ENCODE results near the gene TMEM164.
A peak's percentile ranks its signal among the peaks of the same experiment; 100 is the strongest.
"Not testable (repeated sequence)": the region's sequence is repeated elsewhere in the genome, so short reads cannot be mapped to it uniquely, and the experiment has no call there.

The TMEM164 gene

GRCh38 chrX:110125446-110126162 lies 122.7 kb downstream of the TMEM164 start:
- peak in 7 of 56 donors; percentile 0 to 22 (median 2) for DNase-seq

DNA sequence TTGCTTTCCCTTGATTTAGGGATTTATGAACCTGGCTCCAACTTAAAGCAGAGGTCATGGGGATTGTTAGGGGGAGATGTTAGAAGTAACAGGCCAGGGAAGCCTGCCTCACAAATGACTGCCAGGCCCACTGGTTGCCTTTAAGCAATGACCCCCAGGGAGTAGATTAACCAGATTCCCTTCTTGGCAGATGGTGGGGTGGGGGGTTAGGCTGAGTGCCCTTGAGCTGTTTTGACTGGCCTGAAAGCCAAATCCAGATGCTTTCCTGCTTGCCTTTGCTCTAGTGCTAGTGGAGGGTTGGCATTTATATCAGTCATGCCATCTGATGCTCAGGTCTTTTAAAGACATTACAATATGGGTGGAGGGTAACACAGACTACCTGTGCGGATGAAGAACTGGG lies 128.1 kb downstream of the TMEM164 start:
- DNase-seq = no peak

DNA sequence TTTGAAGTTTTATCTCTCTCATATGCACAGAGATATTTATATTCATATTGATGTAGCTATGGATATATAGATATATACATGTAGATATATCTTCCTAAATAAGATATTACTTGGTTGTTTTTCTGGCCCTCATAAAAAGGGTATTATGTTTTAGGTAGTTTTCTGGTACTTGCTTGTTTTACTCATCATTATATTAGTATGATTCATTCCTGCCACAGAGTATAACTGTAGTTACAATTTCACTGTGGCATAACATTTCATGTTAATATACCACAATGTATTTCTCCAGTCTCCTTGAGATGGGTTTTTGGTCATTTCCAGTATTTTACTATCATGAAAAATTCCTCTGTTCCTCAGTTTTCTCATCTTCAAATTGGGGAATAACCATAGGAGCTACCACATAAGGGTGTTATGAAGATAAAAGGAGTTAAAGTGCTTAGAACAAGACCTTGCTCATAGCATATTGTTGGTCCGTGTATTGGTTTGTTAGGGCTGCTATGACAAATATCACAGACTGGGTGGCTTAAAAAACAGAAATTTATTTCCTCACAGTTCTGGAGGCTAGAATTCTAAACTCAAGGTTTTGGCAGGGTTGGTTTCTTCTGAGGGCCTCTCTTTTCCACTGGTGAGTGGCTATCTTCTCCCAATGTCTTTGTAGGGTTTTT lies 129.7 kb downstream of the TMEM164 start:
- no peak for DNase-seq

GRCh38 chrX:110133735-110134370 lies 130.9 kb downstream of the TMEM164 start:
- DNase-seq = no peak

- no peak for DNase-seq
Measured at GRCh38 chrX:110135618-110136017, 132.7 kb downstream of the TMEM164 start.

GRCh38 chrX:110136136-110136535 lies 133.2 kb downstream of the TMEM164 start:
- no peak for DNase-seq

DNA sequence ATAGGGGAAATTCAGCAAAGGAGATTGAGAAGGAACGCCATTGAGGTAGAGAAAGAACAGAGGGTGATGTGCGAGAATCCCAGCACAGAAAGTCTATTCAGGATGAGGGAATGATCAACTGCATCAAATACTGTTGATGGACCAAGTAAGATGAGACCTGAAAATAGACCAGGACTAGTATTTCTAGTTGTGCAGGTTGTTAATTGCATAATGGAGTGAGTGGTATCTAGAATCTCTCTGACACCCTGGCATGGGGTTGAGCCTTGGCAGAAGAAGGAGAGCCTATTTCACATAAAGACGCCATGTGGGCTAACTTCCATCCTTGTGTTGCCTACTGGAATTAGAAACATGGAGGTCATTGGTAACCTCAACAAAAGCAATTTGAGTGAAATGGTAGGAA lies 135.6 kb downstream of the TMEM164 start:
- no peak for DNase-seq

DNA sequence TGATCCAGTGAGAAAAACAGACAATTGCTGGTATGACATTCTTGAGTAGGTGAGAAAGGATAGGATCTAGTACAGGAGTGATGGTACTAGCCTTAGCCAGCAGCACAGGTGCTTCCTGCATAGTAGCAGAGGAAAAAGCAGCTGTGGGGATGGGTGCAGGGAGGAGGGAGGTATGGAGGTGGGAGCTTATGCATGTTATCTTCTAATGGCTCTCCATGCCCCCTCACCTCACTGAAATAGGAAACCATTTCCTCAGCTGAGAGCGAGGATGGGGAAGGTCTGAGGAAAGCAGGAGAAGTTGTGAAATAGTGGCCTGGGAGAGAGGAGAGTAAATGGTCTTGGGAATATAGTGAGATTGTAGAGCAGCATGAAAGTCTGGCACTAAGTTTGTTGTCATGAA lies 136.3 kb downstream of the TMEM164 start:
- no peak for DNase-seq

- peak in 3 of 56 donors; percentile 0 to 2 (median 1) for DNase-seq
Measured at GRCh38 chrX:110142096-110142495, 139.2 kb downstream of the TMEM164 start.

GRCh38 chrX:110143454-110144210 lies 140.7 kb downstream of the TMEM164 start:
- peak in 18 of 56 donors; percentile 0 to 43 (median 7) for DNase-seq

GRCh38 chrX:110145311-110145710 lies 142.4 kb downstream of the TMEM164 start:
- DNase-seq = no peak

DNA sequence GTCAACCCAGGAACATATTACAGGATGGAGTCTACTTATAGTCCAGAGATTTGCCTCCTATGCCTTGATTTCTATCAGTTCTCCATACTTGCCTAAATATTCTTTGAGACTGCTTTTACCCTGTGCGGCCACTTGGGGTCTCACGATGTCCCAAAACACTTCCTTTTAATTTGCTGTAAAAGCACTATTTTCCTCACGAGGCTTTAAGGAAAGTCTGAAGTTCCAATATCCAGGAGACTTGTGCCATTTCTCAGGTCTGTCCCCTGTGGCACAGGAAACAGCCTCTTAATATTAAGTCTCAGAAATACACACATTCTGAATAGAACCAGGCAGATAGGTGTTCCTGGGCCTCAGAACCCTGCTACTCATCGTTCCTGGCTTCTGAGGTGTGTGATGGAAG lies 142.9 kb downstream of the TMEM164 start:
- DNase-seq = peak in 14 of 56 donors; percentile 0 to 32 (median 5)

DNA sequence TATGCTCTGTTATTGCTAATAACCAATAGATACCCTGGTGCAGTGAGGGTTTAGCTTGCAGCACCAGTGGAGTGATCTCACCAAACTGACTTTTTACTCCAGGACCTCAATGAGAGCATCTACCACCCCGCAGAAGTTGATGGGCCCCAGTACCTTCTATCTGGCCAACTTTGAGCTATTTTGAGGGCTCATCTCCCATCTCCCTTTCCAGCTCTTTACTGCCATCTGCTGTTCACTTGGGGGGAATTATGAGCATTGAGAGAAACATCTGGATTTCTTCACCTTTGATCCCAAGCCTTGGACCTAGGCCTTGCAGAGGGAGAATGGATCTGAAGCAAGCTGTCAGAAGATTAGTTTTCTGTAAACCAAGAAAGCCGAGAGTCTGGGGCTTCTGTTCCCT lies 143.6 kb downstream of the TMEM164 start:
- DNase-seq = peak in 8 of 56 donors; percentile 1 to 32 (median 6)

DNA sequence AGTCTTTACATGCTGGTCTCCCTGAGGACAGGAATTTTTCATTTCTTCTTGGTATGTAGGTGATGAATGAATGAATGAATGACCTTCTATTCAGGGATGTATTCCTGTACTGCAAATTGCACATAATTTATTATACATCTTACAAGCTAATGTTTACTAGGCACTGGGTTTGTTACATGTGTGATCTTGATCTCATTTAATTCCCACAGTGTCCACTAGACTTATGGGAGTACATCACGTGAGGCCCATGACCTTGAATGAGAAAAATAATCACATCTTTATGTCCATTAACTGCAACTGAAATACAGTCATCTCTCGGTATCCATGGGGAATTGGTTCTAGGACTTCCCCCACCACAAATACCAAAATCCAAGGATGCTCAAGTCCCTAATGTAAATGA lies 150.3 kb downstream of the TMEM164 start:
- no peak for DNase-seq

- no peak for DNase-seq
Measured at GRCh38 chrX:110153896-110154295, 151.0 kb downstream of the TMEM164 start.

DNA sequence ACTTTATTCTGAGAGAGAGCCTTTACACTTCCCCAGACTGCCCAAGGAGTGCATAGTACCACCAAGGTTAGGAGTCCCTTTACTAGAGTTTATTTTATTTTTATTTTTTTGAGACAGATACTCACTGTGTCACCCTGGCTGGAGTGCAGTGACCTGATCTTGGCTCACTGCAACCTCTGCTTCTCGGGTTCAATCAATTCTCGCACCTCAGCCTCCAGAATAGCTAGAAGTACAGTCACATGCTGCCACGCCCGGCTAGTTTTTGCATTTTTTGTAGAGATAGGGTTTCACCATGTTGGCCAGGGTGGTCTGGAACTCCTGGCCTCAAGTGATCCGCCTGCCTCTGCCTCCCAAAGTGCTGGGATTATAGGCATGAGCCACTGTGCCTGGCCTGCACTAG lies 151.4 kb downstream of the TMEM164 start:
- not testable (repeated sequence) for DNase-seq

DNA sequence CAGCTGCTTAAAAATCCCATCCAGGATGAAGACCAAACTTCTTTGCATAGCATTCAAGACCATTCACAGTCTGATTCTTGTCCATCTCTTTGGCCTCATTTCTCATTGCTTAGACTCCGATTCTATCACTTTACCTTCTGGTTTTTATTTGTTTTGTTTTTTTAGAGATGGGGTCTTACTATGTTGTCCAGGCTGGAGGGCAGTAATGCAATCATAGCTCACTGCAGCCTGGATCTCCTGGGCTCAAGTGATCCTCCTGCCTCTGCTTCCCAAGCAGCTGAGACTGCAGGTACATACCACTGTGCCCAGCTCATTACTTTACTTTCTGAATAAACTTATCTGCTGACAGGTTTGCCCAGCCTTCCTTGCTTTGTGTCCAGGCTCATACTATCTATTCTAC lies 152.8 kb downstream of the TMEM164 start:
- no peak for DNase-seq

GRCh38 chrX:110156167-110156754 lies 153.3 kb downstream of the TMEM164 start:
- DNase-seq = no peak

- no peak for DNase-seq
Measured at GRCh38 chrX:110157444-110157843, 154.5 kb downstream of the TMEM164 start.

DNA sequence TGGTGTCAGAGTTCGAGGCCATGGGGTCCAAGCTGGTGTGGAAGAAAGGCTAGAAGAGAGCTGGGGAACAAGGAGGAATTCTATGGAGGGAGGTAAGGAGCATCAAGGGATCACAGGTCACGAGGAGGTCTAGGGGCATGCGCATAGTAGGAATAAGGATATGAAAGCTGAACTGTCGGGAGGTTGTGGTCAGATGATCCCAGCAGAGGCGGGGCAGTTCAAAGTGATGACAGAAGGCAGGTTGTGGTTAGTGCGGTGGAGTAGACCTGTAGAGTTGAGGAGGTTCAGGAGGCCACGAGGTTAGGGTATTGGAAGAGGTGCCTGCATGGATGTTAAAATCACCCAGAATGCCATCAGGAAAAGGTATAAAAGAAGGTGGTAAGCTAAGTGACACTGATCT lies 156.3 kb downstream of the TMEM164 start:
- no peak for DNase-seq

- DNase-seq = no peak
Measured at GRCh38 chrX:110159865-110160264, 157.0 kb downstream of the TMEM164 start.

DNA sequence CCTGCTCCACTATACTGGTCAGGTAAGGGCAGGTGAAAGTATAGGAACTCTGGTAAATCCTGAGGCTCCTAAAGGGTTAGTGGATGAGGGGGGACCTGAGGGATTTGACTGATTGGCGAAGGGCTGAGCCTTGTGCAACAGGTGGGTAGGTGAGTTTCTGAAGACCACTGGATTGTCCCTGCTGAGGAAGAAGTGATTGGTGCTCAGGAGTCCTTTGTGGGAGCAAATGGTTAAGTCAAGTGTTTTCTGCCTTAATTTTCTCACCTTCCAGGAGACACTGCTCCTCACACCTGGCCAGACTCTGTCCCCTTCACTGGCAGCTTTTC lies 158.4 kb downstream of the TMEM164 start:
- no peak for DNase-seq
